GM18507 (cell line): ENCODE results near the gene SLC13A1.
"Not testable (repeated sequence)": the region's sequence is repeated elsewhere in the genome, so short reads cannot be mapped to it uniquely, and the experiment has no call there.

Experiments
- DNase-seq: peaks from one replicate; pipeline ENCODE4 v3.0.0; 2011; ENCODE audit warnings: low read depth; ENCODE audit not compliant: insufficient read length; ENCODE audit errors: extremely low spot score
- FAIRE-seq: peaks from 2 replicates; lab custom pipeline; 2011; peaks lifted over from hg19 to GRCh38; lab: Jason Lieb, UNC

SLC13A1 gene, protein sequence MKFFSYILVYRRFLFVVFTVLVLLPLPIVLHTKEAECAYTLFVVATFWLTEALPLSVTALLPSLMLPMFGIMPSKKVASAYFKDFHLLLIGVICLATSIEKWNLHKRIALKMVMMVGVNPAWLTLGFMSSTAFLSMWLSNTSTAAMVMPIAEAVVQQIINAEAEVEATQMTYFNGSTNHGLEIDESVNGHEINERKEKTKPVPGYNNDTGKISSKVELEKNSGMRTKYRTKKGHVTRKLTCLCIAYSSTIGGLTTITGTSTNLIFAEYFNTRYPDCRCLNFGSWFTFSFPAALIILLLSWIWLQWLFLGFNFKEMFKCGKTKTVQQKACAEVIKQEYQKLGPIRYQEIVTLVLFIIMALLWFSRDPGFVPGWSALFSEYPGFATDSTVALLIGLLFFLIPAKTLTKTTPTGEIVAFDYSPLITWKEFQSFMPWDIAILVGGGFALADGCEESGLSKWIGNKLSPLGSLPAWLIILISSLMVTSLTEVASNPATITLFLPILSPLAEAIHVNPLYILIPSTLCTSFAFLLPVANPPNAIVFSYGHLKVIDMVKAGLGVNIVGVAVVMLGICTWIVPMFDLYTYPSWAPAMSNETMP

DNA sequence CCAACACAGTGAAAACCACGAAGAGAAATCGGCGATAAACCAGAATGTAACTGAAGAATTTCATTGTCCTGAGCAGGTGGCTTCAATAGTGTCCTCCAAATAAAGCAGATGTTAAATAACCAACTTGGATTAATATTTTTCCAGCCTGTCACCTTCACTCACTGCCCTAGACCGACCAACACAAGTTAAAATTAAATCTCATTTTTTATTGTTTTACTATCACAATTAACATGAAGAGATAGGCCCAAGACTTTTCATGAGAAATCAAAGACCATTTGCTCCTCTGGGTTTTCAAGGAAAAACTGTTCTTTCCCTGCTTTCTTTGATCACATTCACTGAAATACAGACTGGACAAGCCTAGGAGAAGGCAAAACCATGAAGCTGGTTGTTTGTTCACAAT is at the start of gene SLC13A1:
Gene SLC13A1 (minus strand): TSS at position 87 of the 400 bp plus-strand sequence. CDS start 23 bp downstream, at position 64.
- FAIRE-seq, result peak; percentile 24
- DNase-seq, result no peak

DNA sequence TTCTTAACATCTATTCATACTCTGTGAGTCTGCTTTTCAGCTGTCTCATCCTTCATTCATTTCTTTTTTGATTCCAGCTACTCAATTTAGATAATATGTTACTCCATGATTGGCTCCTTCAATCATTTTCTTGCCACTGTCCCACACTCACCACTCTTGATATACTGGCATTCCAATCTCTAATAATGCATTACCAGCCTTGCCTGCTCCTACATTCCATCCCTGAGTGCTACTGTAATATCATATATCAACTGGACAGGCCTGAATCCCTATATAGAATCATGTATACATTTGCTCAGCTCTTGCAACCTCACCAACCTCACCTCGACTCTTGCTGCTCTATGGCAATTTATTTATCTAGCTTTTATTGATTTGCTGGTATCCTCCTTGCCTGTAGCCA is 45.0 kb upstream of the SLC13A1 start:
- FAIRE-seq, result no peak

DNA sequence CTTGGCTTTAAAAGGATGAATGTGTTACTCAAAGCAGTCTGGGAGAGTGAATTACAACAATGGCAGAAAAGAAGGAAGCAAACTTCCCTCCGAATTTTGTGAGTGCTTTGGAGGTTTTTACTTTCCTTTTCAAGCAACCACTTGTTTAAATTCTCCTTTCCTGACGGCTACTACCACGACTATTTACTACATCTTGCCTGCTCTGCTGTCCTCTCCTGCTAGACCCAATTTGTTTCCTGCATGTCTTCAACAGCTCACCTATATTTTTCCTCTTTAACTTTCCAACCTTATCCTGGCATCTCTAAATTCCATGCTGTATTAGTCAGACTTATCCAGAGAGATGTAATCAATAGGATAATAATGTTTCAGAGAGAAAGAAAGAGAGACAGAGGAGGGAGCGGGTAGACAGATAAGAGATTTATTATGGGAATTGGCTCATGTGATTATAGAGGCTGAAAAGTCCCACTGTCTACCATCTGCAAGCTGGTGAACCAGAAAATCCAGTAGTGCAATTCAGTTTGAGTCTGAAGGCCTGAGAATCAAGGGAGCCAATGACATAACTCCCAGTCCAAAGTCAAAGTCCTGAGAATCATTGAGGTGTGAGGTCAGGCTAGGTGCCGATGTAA is 42.8 kb upstream of the SLC13A1 start:
- DNase-seq (no peak), FAIRE-seq (no peak)

More for the DNA sequence above, 45.0 kb upstream of the SLC13A1 start:
- no peak for DNase-seq

DNA sequence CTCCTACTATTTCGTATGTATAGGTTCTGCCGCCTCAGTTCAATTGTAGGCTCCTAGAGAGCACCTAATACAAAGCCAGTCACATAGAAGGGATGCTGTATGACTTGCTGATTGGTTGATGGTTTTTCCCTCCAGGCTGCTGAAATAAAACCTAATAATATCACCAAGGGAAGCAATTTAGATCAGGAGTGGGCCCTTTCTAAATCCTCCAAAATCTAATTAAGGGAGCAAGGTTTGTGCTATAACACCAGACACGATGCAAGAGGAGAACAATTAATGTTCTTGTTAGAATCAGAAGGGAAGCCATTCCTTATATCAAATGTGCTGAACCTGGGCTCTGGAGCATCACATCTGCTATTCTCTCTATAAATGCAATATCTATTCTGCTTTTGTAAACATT is 42.0 kb upstream of the SLC13A1 start:
- FAIRE-seq (no peak), DNase-seq (no peak)

DNA sequence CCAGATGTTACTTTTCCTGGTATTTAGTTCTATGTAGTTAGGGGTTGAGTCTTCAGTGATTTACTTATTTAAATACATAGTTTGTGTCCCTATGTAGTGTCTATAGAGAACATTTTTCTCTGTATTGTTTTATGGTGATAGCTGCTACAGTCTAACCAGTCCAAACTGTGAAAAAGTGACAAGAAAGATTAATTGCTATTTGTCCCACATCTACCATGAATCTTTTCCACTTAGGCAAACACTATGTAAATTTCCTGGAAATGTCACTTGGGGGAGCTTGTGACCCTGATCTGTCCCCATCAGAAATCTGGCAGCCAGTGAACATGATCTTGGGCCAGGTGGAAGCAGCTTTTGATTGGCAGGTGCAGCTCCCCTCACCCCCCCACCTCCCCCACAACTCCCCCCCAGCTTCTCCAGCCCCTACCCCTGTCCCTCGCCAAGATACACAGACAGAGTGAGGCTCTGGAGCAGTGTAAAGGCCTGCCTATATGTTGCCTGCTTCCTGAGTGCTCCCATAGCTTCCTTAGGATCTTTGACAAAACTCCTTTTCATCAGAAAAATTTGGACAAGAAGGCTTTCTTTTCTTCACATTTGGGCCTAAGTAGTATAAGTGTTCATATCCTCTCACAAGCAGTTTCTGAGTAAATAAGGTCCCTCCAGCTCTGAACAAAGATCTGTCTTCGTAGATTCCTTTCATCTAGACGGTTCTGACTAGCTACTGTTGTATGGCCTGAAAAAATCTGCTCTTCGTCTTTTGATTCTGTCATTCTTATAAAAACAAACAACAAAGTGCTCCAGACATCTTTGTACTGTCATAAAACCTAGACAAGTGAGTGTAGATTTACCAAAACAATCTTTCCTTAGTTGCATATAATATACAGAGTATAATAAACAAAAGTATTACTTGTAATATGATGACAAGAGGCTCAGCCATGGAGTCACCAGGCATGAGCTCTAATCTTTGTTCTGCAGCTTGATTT is 31.5 kb upstream of the SLC13A1 start:
- FAIRE-seq (no peak), DNase-seq (no peak)

DNA sequence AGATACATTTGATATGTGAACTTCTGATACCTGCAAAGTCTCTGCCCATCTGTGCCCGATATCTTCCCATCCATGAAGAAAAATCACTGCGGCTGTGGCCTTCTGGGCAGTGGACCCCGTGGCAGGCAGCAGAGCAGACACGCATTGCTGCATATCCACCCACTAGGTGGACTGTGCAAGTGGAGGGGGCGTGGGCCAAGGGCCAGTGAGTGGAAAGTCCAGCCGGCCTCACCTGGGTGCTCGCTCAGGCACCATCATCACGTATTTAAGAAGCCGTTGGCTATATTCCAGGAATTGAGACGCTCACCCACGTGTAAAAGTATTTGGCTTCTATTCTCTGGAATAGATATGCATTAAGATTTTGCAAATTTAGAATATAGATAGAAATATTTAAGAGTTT is 30.8 kb upstream of the SLC13A1 start:
- FAIRE-seq (no peak), DNase-seq (no peak)

DNA sequence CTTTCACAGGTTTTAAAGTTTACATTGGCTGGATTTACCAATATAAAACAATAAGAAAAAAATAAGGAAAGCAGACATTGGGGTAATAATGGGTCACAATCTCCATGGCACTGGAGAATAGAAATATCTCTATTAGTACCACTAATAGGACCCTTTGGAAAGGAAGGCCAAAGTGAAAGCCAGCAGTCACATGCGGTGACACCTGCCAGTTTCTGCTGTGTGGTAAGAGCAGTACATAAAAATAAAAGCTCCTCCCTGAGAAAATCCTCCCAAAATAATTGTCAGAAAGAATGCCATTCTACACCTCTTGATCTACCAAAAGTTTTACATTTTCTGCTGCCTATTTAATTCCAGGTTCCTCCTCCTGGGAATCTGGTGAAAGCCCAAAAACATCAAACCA is 30.4 kb upstream of the SLC13A1 start:
- DNase-seq (no peak), FAIRE-seq (no peak)

DNA sequence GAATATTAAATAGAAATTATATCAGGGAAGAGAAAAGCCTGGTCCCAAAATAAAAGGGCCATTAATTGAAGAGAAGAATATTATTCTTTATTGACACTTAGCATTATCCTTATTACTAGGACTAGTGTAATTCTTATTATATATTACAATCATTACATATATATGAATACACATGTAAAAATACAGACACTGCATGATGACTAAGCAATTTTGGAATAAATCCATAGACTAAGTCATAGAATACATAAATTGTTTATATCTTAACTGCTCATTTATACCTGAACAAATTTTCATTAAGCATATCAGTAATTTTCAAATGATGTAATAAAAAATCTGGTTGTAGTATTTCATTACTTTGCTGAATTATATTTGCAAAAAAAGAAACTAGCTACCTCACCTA is 29.7 kb upstream of the SLC13A1 start:
- no peak for FAIRE-seq
- no peak for DNase-seq

DNA sequence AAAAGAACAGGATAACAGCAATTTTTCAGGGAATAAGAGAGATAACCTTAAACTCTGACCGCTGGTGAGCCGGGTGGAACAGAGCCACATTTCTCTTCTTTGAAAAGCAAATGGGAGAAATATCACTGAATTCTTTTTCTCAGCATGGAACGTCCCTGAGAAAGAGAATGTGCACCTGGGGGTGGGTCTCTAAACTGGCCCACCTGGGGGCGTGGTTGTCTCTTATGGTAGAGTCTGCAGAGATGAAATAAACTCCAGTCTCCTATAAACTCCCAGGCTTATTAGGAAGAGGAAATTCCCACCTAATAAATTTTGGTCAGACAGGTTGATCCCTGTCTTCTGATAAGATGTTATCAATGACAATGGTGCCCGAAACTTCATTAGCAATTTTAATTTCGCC is 27.9 kb upstream of the SLC13A1 start:
- FAIRE-seq, DNase-seq: not testable (repeated sequence)

DNA sequence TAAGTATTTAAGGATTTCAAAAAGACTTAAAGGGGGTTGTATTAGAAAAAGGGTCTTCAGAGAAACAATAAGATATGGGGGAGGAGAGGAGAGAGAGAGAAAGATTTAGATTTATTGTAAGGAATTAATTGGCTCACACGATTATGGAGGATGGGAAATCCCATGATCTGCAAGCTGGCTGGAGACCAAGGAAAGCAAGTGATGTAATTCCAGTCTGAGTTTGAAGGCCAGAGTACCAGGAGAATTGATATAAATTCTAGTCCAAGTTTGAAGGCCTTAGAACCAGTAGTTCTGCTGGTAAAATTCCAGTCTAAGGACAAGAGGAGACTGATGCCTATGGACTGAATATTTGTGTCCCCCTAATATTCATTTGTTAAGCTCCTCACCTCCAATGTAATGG is 20.6 kb upstream of the SLC13A1 start:
- FAIRE-seq (no peak), DNase-seq (no peak)

DNA sequence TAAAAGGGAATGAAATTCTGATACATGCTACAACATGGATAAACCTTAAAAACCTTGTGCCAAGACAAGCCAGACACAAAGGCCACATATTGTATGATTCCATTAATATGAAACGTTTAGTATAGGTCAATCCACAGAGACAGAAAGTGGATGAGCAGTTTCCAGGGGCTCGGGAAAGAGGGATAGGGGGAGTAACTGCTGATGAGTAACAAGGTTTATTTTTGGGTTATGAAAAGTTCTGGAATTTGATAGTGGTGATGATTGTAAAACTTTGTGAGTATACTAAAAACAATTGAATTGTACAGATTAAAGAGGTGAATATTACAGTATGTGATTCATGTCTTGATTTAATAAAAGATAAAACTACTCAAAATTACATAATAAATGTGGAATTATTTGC is 19.1 kb upstream of the SLC13A1 start:
- FAIRE-seq (no peak), DNase-seq (no peak)

DNA sequence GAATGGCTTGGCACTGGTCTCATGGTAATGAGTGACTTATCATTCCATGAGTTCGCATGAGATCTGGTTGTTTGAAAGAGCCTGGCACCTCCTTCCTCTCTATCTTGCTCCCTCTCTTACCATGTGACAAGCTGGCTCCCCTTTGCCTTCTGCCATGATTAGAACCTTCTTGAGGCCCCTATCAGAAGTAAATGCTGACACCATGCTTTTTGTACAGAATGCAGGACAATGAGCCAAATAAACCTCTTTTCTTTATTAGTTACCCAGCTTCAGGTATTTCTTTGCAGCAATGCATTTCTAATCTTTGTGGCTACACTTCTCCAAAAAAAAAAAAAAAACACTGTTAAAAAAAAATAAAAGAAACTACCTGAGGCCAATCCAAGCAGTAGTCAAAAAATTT is 17.1 kb upstream of the SLC13A1 start:
- FAIRE-seq (no peak), DNase-seq (no peak)

DNA sequence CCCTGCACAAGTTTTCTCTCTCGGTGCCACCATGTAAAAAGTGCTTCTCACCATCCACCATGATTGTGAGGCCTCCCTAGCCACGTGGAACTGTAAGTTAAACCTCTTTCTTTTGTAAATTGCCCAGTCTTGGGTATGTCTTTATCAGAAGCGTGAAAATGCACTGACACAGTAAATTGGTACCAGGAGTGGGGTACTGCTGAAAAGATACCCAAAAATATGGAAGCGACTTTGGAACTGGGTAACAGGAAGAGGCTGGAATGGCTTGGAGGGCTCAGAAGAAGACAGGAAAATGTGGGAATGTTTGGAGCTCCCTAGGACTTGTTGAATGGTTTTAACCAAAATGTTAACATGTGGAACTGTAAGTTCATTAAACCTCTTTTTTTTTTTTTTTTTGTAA is 15.6 kb upstream of the SLC13A1 start:
- DNase-seq (no peak), FAIRE-seq (no peak)

DNA sequence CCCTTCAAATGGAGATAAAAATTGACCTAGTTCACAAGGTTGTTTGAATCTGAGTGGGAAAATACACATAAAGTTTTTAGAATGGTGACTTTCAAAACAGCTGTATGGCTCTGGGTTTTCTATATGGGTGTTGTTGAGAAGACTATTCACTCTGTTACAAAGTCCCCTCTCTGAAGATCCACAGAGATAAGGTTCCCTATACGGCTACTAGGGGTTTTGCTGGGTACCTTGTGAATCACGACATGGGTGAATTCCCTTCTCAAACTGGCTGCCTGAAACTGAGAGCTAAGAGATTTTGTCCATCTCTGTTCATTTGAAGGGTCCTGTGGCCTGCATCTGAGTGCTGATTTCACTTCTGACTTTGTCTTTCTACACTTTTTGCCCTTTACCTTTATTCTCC is 11.8 kb upstream of the SLC13A1 start:
- DNase-seq (no peak), FAIRE-seq (no peak)

DNA sequence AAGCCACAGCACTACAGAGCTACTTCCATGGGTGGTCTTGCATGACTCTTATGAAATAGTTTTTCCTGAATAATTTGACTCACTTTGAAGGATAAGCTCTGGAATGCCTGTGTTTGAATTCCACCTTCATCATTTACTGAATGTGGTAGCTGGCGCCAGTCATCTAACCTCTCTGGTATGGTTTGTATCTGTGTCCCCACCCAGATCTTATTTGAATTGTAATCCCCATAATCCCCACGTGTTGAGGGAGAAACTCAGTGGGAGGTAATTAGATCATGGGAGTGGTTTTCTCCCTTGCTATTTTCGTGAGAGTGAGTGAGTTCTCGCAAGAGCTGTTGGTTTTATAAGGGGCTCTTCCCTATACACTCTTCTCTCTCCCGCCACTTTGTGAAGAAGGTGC is 11.2 kb upstream of the SLC13A1 start:
- FAIRE-seq (no peak), DNase-seq (no peak)

DNA sequence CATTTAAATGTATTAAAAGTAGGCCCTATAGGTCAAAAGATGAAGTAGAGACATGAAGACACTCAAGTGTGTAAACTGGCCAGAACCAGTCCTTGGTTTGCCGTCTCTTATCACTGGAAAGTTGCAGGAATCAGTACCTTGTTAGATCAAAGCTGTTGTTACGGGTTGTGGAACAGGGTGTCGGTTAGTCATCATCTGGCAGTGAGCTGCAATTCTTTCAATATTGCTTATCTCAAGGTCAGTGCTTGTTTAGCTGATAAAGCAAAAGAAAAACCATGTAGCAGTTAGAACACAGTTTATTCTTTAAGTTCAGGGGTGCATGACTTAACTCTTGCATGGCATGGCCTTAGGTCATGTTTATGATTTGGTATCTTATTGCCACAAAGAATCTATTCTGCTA is 10.0 kb upstream of the SLC13A1 start:
- FAIRE-seq (no peak), DNase-seq (no peak)

DNA sequence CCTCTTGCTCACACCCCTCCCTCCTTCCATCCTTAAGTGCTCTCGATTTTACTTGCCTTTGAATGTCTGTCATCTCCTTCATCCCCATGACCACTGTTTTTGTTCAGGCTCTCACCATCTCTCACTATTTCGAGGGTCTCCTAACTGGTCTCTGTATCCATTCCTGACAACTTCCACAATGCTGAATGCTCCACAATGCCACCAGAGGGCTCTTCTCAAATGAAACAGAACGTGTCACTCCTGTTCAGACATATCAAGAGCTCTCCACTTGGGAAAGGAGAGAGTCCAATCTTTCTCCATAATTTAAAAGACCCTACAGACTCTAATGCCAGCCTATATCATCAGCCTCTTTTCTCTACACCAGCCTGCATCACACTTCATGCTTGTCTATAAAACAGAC is 9.0 kb upstream of the SLC13A1 start:
- FAIRE-seq (no peak), DNase-seq (no peak)

DNA sequence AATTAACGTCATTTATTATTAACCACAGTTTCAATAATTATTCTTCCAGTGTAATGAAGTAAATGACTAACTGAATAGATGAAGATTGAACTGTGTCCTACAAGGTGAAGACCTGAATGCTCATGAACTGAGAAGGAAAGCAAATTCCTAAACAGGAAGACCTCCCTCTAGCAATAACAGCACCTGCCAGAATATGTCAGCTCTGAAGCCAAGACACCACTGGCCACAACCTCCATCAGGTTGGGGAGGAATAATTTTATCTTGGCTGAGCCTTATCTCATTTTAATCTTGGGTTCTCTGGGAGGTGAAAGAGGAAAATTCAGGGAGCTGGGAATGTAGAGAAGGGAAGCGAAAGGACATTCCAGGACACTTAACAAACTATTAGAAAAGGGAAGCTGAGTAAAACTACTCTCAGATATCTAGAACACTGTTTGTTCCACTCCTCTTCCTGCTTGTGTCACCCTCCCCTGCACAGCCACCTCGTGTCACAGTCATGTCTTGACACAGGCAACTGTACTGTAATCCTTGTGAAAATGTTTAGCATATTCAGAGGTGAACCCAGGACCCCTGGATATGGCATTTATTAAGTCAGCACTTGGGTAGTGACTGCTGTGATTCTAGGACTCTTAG is 4.6 kb upstream of the SLC13A1 start:
- FAIRE-seq (no peak), DNase-seq (no peak)

DNA sequence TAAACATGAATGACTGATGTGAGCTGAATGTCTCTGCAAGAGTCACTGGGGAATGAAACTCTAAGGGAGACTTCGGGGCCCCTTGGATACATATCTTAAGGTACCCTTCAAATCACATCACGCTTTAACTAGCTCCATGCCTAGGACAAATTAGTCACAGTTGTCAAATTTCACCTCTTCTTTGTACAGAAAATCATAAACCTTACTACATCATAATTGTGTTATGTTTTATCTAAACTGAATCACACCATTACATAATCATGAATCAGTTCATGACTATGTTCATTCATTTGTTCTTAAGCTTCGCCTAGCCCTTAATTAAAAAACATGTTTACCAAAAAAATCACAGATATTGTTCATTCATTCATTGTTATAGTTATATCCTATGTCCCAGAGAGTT is 2.1 kb upstream of the SLC13A1 start:
- no peak for FAIRE-seq

More for the DNA sequence above, 2.1 kb upstream of the SLC13A1 start:
- DNase-seq, result no peak
